Tibial nerve (tissue), 4 donors: Measurements from ENCODE around the gene MTG2.
A peak's percentile ranks its signal among the peaks of the same experiment; 100 is the strongest.

ENCODE experiments used
- CTCF ChIP-seq, 5 experiments: fragments of 200-600 bp in 3 of 5; fragments of 450-650 bp in 2 of 5; sonication (generic) in 3 of 5; IDR thresholded peaks; one replicate each; pipeline ENCODE4 v1.5.1; 2016 to 2019; ENCODE audit warnings: antibody characterized with exemption in 5 of 5, mild to moderate bottlenecking in 3 of 5, moderate library complexity in 2 of 5
- EP300 ChIP-seq, 2 donors: sonication (generic); formaldehyde crosslinking; IDR thresholded peaks; one replicate each; pipeline ENCODE4 v1.6.1; 2017; ENCODE audit warnings: antibody characterized with exemption in 2 of 2, mild to moderate bottlenecking in 1 of 2
- POLR2A ChIP-seq, 2 donors: fragments of 450-650 bp; IDR thresholded peaks; one replicate each; pipeline ENCODE4 v1.6.1; 2017; ENCODE audit warnings: antibody characterized with exemption in 2 of 2, mild to moderate bottlenecking in 2 of 2, moderate library complexity in 2 of 2

GRCh38 chr20:62143081-62143956 is 39.5 kb upstream of the MTG2 start, which contains the start of the genes PSMA7 and SS18L1:
- TF ChIP-seq CTCF (IDR thresholded peaks at IDR 0.05) (no peak), POLR2A (IDR thresholded peaks at IDR 0.05) (peak; percentile 92), EP300 (IDR thresholded peaks at IDR 0.05) (peak in 1 of 2 donors; percentile 83)
